Endothelial cell of umbilical vein (primary cell): ENCODE results near the gene LEP.

Experiments used
- CTCF ChIP-seq, 2 donors: IDR thresholded peaks; 1 replicate in 1 of 2; 2 replicates in 1 of 2; pipeline ENCODE4 v1.5.1; 2011; ENCODE audit warnings: low read length in 2 of 2, mild to moderate bottlenecking in 2 of 2, moderate library complexity in 2 of 2, control low read depth in 1 of 2, inconsistent platforms in 1 of 2, low read depth in 1 of 2; ENCODE audit not compliant: insufficient read depth in 1 of 2; ENCODE audit errors: extremely low read depth in 1 of 2
- POLR2A ChIP-seq: IDR thresholded peaks from 2 replicates; pipeline ENCODE4 v1.6.1; 2012; ENCODE audit warnings: low read depth, mild to moderate bottlenecking, control low read depth, low read length
- POLR2AphosphoS5 ChIP-seq: IDR thresholded peaks from 2 replicates; pipeline ENCODE4 v1.6.1; 2012; ENCODE audit warnings: low read depth, mild to moderate bottlenecking, control low read depth, low read length, moderate library complexity; ENCODE audit not compliant: insufficient read depth

DNA sequence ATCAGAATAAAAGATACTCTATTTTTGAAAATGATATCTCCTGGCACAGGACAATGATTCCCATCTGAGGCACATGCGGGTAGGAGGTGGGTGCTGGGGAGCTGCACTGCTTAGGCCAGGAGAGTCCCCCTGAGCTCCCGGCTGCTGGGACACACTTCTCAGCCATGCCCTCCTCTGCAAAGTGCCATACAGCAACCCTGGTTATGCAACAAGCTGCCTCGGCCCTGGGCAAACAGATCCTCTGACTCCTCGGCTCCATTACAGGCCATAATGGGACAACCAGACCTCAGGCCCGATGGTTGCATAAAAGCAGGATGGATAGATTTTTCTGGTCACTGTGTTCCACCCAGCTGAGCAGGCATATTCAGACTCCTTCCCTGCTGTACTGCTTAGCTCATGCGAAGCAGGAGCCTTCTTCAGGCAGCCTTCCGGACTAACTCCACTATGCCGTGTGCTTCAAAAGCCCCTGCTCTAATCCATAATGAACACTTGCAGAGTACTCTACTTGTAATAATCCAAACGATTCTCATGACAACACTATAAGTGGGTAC lies 6.5 kb upstream of the LEP start:
- TF ChIP-seq POLR2AphosphoS5 (no peak), CTCF (IDR thresholded peaks at IDR 0.05; ENCODE audit: extremely low read depth in 1 of 2, insufficient read depth in 1 of 2, low read depth in 1 of 2, low read length in 2 of 2) (no peak), POLR2A (no peak)
